PC-3 (cell line): ENCODE data around the gene C22orf23. TPM values are rescaled to one million over a fixed set of nuclear protein-coding genes. Genes with fewer than 3 reads are reported as not detected.

ENCODE experiments used
- ATAC-seq: fragments of 200-7000 bp; cut with Tn5 transposase; 2 replicates; pipeline ENCODE4 v1.9.1; 2020; ENCODE audit warnings: mild to moderate bottlenecking, moderate library complexity
- BruUV-seq: library from RNA; stranded (reverse); fragments of 400-500 nt; replicated peaks from 2 replicates; lab custom pipeline; 2021; lab: Mats Ljungman, UMichigan
- CTCF ChIA-PET: fragments of 300-600 bp; sonication (Branson Sonifier 250); formaldehyde crosslinking; loops from one replicate; lab custom pipeline; 2022; ENCODE audit warnings: antibody characterized with exemption; lab: Charles Lee
- POLR2A ChIA-PET: fragments of 300-600 bp; sonication (Branson Sonifier 250); formaldehyde crosslinking; loops from one replicate; lab custom pipeline; 2022; ENCODE audit warnings: antibody characterized with exemption; ENCODE audit not compliant: unreplicated experiment; lab: Charles Lee
- DNase-seq: peaks from one replicate; pipeline ENCODE4 v3.0.0-alpha.2; 2015
- H2AFZ ChIP-seq: fragments of 300-600 bp; sonication (generic); 2 replicates; pipeline ENCODE4 v1.6.0; 2016; ENCODE audit warnings: antibody characterized with exemption, low read length
- H3F3A ChIP-seq: fragments of 300-600 bp; sonication (generic); one replicate; pipeline ENCODE4 v1.6.0; 2017; ENCODE audit warnings: antibody characterized with exemption, low read length, control low read depth, mild to moderate bottlenecking; ENCODE audit not compliant: unreplicated experiment
- H3K27ac ChIP-seq: fragments of 300-600 bp; sonication (generic); 2 replicates; pipeline ENCODE4 v1.5.1; 2016; ENCODE audit warnings: mild to moderate bottlenecking, low read length
- H3K27me3 ChIP-seq: fragments of 300-600 bp; sonication (generic); 2 replicates; pipeline ENCODE4 v1.6.1; 2016; ENCODE audit warnings: low read length, mixed read lengths
- H3K36me3 ChIP-seq: fragments of 300-600 bp; sonication (generic); 2 replicates; pipeline ENCODE4 v1.6.1; 2016; ENCODE audit warnings: low read depth, mixed run types, low read length, mixed read lengths
- H3K4me1 ChIP-seq: fragments of 300-600 bp; sonication (generic); 2 replicates; pipeline ENCODE4 v1.5.1; 2016; ENCODE audit warnings: low read length; ENCODE audit not compliant: insufficient read depth
- H3K4me2 ChIP-seq: fragments of 300-600 bp; sonication (generic); 2 replicates; pipeline ENCODE4 v1.6.0; 2016; ENCODE audit warnings: low read length
- H3K4me3 ChIP-seq: fragments of 300-600 bp; sonication (generic); 2 replicates; pipeline ENCODE4 v1.5.1; 2016; ENCODE audit warnings: mild to moderate bottlenecking, low read length, mixed read lengths
- H3K79me2 ChIP-seq: fragments of 300-600 bp; sonication (generic); 2 replicates; pipeline ENCODE4 v1.6.1; 2017; ENCODE audit warnings: low read length, mixed read lengths
- H3K9ac ChIP-seq: fragments of 300-600 bp; sonication (generic); 2 replicates; pipeline ENCODE4 v1.6.0; 2016; ENCODE audit warnings: mild to moderate bottlenecking, low read length
- H3K9me2 ChIP-seq: fragments of 300-600 bp; sonication (generic); replicated peaks from 2 replicates; pipeline ENCODE4 v1.6.1; 2016; ENCODE audit warnings: mixed run types, low read length, mixed read lengths
- H3K9me3 ChIP-seq: fragments of 300-600 bp; sonication (generic); 2 replicates; pipeline ENCODE4 v1.6.1; 2016; ENCODE audit warnings: low read length, mixed read lengths
- H4K20me1 ChIP-seq: fragments of 300-600 bp; sonication (generic); 2 replicates; pipeline ENCODE4 v1.6.1; 2016; ENCODE audit warnings: low read length, mixed read lengths
- EZH2 ChIP-seq: fragments of 300-600 bp; sonication (generic); IDR thresholded peaks from one replicate; pipeline ENCODE4 v1.6.1; 2017; ENCODE audit warnings: antibody characterized with exemption, mild to moderate bottlenecking, low read length; ENCODE audit not compliant: unreplicated experiment
- EZH2phosphoT487 ChIP-seq: fragments of 300-600 bp; sonication (generic); IDR thresholded peaks from 2 replicates; pipeline ENCODE4 v1.6.1; 2018; ENCODE audit warnings: mild to moderate bottlenecking, antibody characterized with exemption, low read length, borderline replicate concordance
- intact Hi-C: fragments of 100-400 bp; cut with micrococcal nuclease; formaldehyde crosslinking; loops from 2 replicates; pipeline ENCODE4 v1.9.0; 2023
- total RNA-seq: library from RNA; depleted of rRNA; stranded (reverse); fragments of >200 nt; gene quantifications from 2 replicates; pipeline ENCODE4 v1.2.3, GENCODE V29; 2014
- TF ChIP-seq, protein P1 (sequence below): fragments of 300-600 bp; sonication (generic); conservative IDR thresholded peaks from 2 replicates; pipeline ENCODE4 v1.5.1; 2017; ENCODE audit warnings: antibody characterized with exemption, low read depth, mild to moderate bottlenecking, low read length

Gene C22orf23
- total RNA-seq, 1 experiment from 2014 or later = 0.69 TPM

- H3K4me1 ChIP-seq = peaks cover 14% of the 10 kb centered on the region
- no peak overlapping the region for H2AFZ ChIP-seq
- no peak overlapping the region for H3K4me2 ChIP-seq
- H3K9ac ChIP-seq = no peak overlapping the region
- no peaks in the 10 kb centered on the region for H3K9me3 ChIP-seq
- no peaks in the 10 kb centered on the region for H3K27me3 ChIP-seq
- H3K36me3 ChIP-seq = no peaks in the 10 kb centered on the region
- no peaks in the 10 kb centered on the region for H3F3A ChIP-seq
- H4K20me1 ChIP-seq = no peaks in the 10 kb centered on the region
- ChIA-PET CTCF (no interaction called here), POLR2A (no interaction called here)
- intact Hi-C loops = no loop called here
- no peak for ATAC-seq
- no peaks in the 10 kb centered on the region for H3K9me2 ChIP-seq
- no peak for DNase-seq
- TF ChIP-seq, protein P1, sequence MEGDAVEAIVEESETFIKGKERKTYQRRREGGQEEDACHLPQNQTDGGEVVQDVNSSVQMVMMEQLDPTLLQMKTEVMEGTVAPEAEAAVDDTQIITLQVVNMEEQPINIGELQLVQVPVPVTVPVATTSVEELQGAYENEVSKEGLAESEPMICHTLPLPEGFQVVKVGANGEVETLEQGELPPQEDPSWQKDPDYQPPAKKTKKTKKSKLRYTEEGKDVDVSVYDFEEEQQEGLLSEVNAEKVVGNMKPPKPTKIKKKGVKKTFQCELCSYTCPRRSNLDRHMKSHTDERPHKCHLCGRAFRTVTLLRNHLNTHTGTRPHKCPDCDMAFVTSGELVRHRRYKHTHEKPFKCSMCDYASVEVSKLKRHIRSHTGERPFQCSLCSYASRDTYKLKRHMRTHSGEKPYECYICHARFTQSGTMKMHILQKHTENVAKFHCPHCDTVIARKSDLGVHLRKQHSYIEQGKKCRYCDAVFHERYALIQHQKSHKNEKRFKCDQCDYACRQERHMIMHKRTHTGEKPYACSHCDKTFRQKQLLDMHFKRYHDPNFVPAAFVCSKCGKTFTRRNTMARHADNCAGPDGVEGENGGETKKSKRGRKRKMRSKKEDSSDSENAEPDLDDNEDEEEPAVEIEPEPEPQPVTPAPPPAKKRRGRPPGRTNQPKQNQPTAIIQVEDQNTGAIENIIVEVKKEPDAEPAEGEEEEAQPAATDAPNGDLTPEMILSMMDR = no peak
- TF ChIP-seq EZH2phosphoT487 (no peak), EZH2 (no peak)
- H3K4me3 ChIP-seq = no peak overlapping the region
- H3K27ac ChIP-seq = no peak overlapping the region
- H3K79me2 ChIP-seq = no peaks in the 10 kb centered on the region
- BruUV-seq = no TSS peak
Measured at GRCh38 chr22:37996079-37996478, 42.7 kb upstream of the C22orf23 start.

GRCh38 chr22:37995460-37995859, 42.1 kb upstream of the C22orf23 start:
- Histone ChIP-seq H3K27ac (no peak overlapping the region), H3K4me2 (no peak overlapping the region), H4K20me1 (no peaks in the 10 kb centered on the region), H3K9ac (no peak overlapping the region), H3K36me3 (no peaks in the 10 kb centered on the region), H3K79me2 (no peaks in the 10 kb centered on the region), H3K27me3 (no peaks in the 10 kb centered on the region), H3K9me3 (no peaks in the 10 kb centered on the region), H3K4me3 (no peak overlapping the region), H2AFZ (no peak overlapping the region), H3K4me1 (peaks cover 14% of the 10 kb centered on the region), H3K9me2 (no peaks in the 10 kb centered on the region), H3F3A (no peaks in the 10 kb centered on the region)
- TF ChIP-seq EZH2phosphoT487 (no peak), EZH2 (no peak)
- TF ChIP-seq, protein P1 = no peak
- CTCF ChIA-PET = no interaction called here
- no peak for DNase-seq
- ATAC-seq = no peak
- no TSS peak for BruUV-seq
- POLR2A ChIA-PET = interaction anchor here (0.6 kb wide), 1 partner anchor 328 kb away, joined by 8 read pairs; no protein-coding TSS in a partner anchor
- intact Hi-C loops = no loop called here

DNA sequence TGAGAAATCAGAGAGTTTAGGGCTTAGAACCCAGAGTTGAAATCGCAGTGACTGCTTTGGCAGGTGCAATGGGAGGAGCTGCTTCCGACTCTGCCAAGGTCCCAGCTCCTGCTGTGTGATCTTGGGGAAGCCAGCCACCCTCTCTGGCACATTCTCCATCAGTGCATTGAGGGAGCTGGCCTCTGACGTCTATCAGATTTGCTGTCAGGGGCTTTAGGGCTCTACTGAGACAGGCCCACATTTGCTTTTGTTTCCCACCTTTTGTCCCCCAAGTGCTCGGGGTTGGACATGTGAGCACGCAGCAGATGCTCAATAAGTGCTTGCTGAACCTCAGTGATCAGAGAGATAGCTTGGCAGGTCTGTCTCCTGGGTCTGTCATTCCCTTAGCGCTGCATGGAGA, 41.6 kb upstream of the C22orf23 start:
- H3K9me3 ChIP-seq = no peaks in the 10 kb centered on the region
- H3K27ac ChIP-seq = no peak overlapping the region
- H3K27me3 ChIP-seq = no peaks in the 10 kb centered on the region
- H2AFZ ChIP-seq = no peak overlapping the region
- BruUV-seq = no TSS peak
- ATAC-seq (no peak), DNase-seq (no peak)
- H3K9me2 ChIP-seq = no peaks in the 10 kb centered on the region
- no peak overlapping the region for H3K9ac ChIP-seq
- ChIA-PET CTCF (interaction anchor here (0.5 kb wide), 1 partner anchor 47 kb away, joined by 4 read pairs; no protein-coding TSS in a partner anchor), POLR2A (interaction anchor here (0.6 kb wide), 1 partner anchor 328 kb away, joined by 8 read pairs; no protein-coding TSS in a partner anchor)
- no peaks in the 10 kb centered on the region for H4K20me1 ChIP-seq
- no peak overlapping the region for H3K4me3 ChIP-seq
- H3K4me1 ChIP-seq = peaks cover 12% of the 10 kb centered on the region
- H3K36me3 ChIP-seq = no peaks in the 10 kb centered on the region
- no peak overlapping the region for H3K4me2 ChIP-seq
- no peaks in the 10 kb centered on the region for H3K79me2 ChIP-seq
- no peaks in the 10 kb centered on the region for H3F3A ChIP-seq
- intact Hi-C loops = no loop called here
- TF ChIP-seq EZH2phosphoT487 = no peak
- no peak for TF ChIP-seq EZH2
- TF ChIP-seq, protein P1 = no peak
